ENCODE data around the gene GH1.

Gene GH1

DNA sequence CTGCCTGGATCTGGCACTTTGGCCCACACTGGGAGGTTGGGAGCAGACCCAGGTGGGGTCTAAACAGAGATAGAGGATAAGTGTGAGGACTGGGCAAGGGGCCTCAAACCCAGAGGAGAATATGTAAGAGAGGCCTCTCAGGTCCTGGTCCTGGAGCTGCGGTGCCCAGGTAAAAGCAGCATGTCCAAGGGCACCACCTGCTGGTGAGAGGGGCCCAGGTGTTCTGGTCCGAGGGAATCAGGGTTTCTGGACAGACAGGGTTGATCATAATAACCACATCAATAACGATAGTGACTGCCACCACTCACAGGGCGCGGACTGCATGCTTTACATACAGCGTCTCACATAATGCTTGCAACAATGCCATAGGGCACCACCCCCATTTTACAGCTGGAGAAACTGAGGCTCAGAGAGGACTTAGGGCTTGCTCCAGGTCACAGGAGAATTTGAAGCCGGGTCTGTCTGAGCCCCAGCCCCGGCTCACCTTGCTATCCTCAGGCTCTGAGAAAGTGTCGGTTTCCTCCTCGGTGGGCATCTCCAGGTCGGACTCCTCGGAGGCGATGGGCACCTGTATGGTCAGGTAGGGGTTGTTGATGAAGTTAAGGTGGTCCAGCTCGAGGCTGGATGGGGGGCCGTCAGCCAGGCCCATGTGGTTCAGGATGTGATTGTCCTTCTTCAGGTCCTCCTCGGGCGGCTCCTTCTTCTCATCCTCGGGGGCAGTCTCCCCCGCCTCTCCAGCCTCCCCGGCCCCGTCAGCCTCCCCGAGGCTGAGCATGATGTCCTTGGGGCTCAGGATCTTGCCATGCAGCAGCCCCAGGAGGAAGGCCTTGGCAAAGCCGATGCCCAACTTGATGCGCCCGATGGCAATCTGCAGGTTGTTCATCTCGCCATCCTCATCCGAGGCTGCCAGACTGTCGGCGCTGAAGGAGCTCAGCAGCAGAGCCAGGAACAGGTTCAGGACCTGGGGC is 32.6 kb upstream of the GH1 start:
- H3K4me3 ChIP-seq (ENCODE audit: control insufficient read depth in 1 of 7, extremely low read depth in 1 of 7, insufficient read depth in 4 of 7, low read depth in 2 of 7, low read length in 6 of 7), result no peak overlapping the region
- ChIA-PET CTCF (interaction anchor here (0.6 to 3.8 kb wide), 16 partner anchors 11 to 163 kb away, joined by 3 to 14 read pairs (median 4); partner anchors contain the start of genes CD79B, GH1, ICAM2 and PRR29), POLR2A (no interaction called here)
- peaks cover 3 to 62% (median 41%) of the 10 kb centered on the region in 4 experiments for H3K4me1 ChIP-seq (ENCODE audit: control extremely low read depth in 1 of 4, control insufficient read depth in 4 of 4, insufficient read depth in 4 of 4, low read length in 3 of 4)
- WGBS (ENCODE audit: insufficient coverage), result 98% methylated on average over 15 of the region's 29 CpGs
- H3K27ac ChIP-seq (ENCODE audit: insufficient read depth in 1 of 2, low read depth in 1 of 2, low read length in 2 of 2, poor library complexity in 1 of 2, severe bottlenecking in 2 of 2), result no peak overlapping the region
- no peaks in the 10 kb centered on the region for H3K36me3 ChIP-seq (ENCODE audit: control insufficient read depth in 4 of 4, insufficient read depth in 4 of 4, low read length in 3 of 4)
- H3K27me3 ChIP-seq (replicated peaks in 2 of 5; ENCODE audit: control insufficient read depth in 4 of 5, insufficient read depth in 5 of 5, low read length in 4 of 5), result no peaks in the 10 kb centered on the region
- DNase-seq, result no peak
- H3K9me3 ChIP-seq (ENCODE audit: control extremely low read depth in 1 of 5, control insufficient read depth in 4 of 5, insufficient read depth in 2 of 5, low read depth in 1 of 5, low read length in 4 of 5), result no peaks in the 10 kb centered on the region

DNA sequence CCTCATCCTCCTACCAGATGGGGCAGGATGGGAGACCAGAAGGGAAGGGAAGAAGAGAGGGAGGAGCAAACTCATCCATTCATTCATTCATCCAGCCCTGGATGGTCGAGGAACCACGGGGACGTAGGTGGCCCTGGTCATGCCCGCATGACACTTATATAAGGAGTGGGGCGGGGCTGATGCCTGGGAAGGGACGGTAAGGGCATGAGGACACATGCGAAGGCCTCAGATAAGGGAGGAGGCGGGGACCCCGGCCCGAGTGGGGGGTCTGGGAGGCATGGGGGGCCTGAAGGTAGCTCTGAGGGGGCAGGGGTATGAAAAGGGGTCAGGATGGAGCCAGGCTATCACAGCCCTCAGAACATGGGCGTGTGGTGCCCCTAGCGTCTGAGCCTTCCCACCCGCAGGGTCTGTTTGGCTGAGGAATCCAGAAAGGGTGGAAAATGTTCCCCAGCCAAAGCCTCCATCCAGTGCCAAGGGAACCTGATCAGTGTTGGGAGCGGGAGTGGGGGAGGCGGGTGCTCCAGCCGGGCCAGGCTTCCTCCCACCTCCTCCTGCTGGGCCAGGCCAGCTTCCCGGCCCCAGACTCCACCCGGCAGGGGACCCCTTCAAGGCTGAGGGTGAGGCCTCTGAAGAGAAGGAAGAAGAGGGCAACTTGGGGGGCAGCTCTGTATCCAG is 31.1 kb upstream of the GH1 start:
- Histone ChIP-seq H3K27me3 (replicated peaks in 2 of 5; ENCODE audit: control insufficient read depth in 4 of 5, insufficient read depth in 5 of 5, low read length in 4 of 5) (no peaks in the 10 kb centered on the region), H3K4me1 (ENCODE audit: control extremely low read depth in 1 of 4, control insufficient read depth in 4 of 4, insufficient read depth in 4 of 4, low read length in 3 of 4) (peaks cover 3 to 59% (median 44%) of the 10 kb centered on the region in 4 experiments), H3K27ac (ENCODE audit: insufficient read depth in 1 of 2, low read depth in 1 of 2, low read length in 2 of 2, poor library complexity in 1 of 2, severe bottlenecking in 2 of 2) (no peak overlapping the region), H3K36me3 (ENCODE audit: control insufficient read depth in 4 of 4, insufficient read depth in 4 of 4, low read length in 3 of 4) (no peaks in the 10 kb centered on the region), H3K4me3 (ENCODE audit: control insufficient read depth in 1 of 7, extremely low read depth in 1 of 7, insufficient read depth in 4 of 7, low read depth in 2 of 7, low read length in 6 of 7) (no peak overlapping the region), H3K9me3 (ENCODE audit: control extremely low read depth in 1 of 5, control insufficient read depth in 4 of 5, insufficient read depth in 2 of 5, low read depth in 1 of 5, low read length in 4 of 5) (no peaks in the 10 kb centered on the region)
- CTCF ChIA-PET, result interaction anchor here (0.7 to 2.9 kb wide), 15 partner anchors 10 to 67 kb away, joined by 3 to 10 read pairs (median 3); partner anchors contain the start of genes CD79B and PRR29
- DNase-seq, result no peak
- 88% methylated on average over 9 of the region's 18 CpGs for WGBS (ENCODE audit: insufficient coverage)
- POLR2A ChIA-PET, result no interaction called here

- Histone ChIP-seq H3K4me1 (ENCODE audit: control extremely low read depth in 1 of 4, control insufficient read depth in 4 of 4, insufficient read depth in 4 of 4, low read length in 3 of 4) (peaks cover under 1 to 47% (median 32%) of the 10 kb centered on the region in 4 experiments), H3K27me3 (replicated peaks in 2 of 5; ENCODE audit: control insufficient read depth in 4 of 5, insufficient read depth in 5 of 5, low read length in 4 of 5) (no peaks in the 10 kb centered on the region), H3K4me3 (ENCODE audit: control insufficient read depth in 1 of 7, extremely low read depth in 1 of 7, insufficient read depth in 4 of 7, low read depth in 2 of 7, low read length in 6 of 7) (no peak overlapping the region), H3K36me3 (ENCODE audit: control insufficient read depth in 4 of 4, insufficient read depth in 4 of 4, low read length in 3 of 4) (no peaks in the 10 kb centered on the region), H3K27ac (ENCODE audit: insufficient read depth in 1 of 2, low read depth in 1 of 2, low read length in 2 of 2, poor library complexity in 1 of 2, severe bottlenecking in 2 of 2) (no peak overlapping the region), H3K9me3 (ENCODE audit: control extremely low read depth in 1 of 5, control insufficient read depth in 4 of 5, insufficient read depth in 2 of 5, low read depth in 1 of 5, low read length in 4 of 5) (no peaks in the 10 kb centered on the region)
- POLR2A ChIA-PET, result no interaction called here
- CTCF ChIA-PET, result interaction anchor here (1.0 to 2.6 kb wide), 5 partner anchors 17 to 68 kb away, joined by 3 to 10 read pairs (median 3); partner anchors contain the start of gene CD79B
- no peak for DNase-seq
- 90% methylated on average over 5 of the region's 9 CpGs for WGBS (ENCODE audit: insufficient coverage)
Measured at GRCh38 chr17:63948521-63948920, 29.9 kb upstream of the GH1 start.

GRCh38 chr17:63947711-63948330 is 29.2 kb upstream of the GH1 start:
- Histone ChIP-seq H3K27me3 (replicated peaks in 2 of 5; ENCODE audit: control insufficient read depth in 4 of 5, insufficient read depth in 5 of 5, low read length in 4 of 5) (no peaks in the 10 kb centered on the region), H3K4me3 (ENCODE audit: control insufficient read depth in 1 of 7, extremely low read depth in 1 of 7, insufficient read depth in 4 of 7, low read depth in 2 of 7, low read length in 6 of 7) (no peak overlapping the region), H3K36me3 (ENCODE audit: control insufficient read depth in 4 of 4, insufficient read depth in 4 of 4, low read length in 3 of 4) (no peaks in the 10 kb centered on the region), H3K4me1 (ENCODE audit: control extremely low read depth in 1 of 4, control insufficient read depth in 4 of 4, insufficient read depth in 4 of 4, low read length in 3 of 4) (peaks cover 0 to 42% (median 27%) of the 10 kb centered on the region in 4 experiments), H3K9me3 (ENCODE audit: control extremely low read depth in 1 of 5, control insufficient read depth in 4 of 5, insufficient read depth in 2 of 5, low read depth in 1 of 5, low read length in 4 of 5) (no peaks in the 10 kb centered on the region), H3K27ac (ENCODE audit: insufficient read depth in 1 of 2, low read depth in 1 of 2, low read length in 2 of 2, poor library complexity in 1 of 2, severe bottlenecking in 2 of 2) (no peak overlapping the region)
- peak in 2 of 3 donors; percentile 39 to 45 for DNase-seq
- 66% methylated on average over 18 of the region's 18 CpGs for WGBS (ENCODE audit: insufficient coverage)
- POLR2A ChIA-PET, result no interaction called here
- CTCF ChIA-PET, result interaction anchor here (1.4 to 3.1 kb wide), 14 partner anchors 9 to 81 kb away, joined by 3 to 37 read pairs (median 14); partner anchors contain the start of genes CD79B and GH1

DNA sequence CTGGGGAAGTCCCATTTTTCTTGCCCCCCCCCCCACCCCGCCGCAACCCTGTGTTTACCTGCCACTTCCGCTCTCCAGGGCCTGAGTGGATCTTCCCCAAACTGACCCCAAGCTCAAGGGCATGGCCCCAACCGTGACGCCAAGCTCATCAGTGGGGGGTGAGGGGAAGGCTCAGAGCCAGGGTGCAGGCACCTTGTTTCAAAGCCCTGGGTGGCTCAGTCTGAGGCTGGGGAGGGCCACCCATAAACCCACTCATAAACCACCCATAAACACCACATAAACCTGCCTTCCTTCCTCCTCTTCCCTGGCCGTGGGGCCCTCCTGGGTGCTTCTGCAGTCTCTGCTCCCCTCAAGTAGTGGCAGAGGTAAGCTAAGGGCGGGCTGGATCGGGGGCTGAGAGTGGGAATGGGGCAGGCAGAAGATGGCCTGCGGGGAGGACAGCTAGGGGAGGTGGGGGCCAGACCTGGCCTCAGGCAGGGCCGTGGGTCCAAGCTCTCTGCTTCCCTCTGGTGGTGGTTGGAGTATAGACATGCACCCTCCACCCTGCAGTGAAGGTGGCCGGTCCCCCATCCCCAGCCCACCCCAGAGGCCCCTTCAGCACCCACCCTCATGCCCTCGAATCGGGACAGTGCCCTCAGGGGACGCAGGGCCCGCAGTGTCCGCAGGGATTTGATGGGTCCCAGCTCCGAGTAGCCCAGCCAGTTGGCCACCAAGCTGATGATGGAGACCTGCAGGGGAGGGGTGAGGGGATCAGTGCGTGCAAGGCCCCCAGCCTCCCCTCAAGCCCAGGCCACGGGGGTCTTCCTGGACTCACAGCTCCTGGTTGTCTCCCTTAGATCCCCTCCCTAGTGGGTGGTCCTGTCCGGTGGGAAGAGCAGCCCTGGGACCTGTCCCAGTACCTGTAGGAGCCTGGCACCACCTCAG is 28.1 kb upstream of the GH1 start:
- H3K36me3 ChIP-seq (ENCODE audit: control insufficient read depth in 4 of 4, insufficient read depth in 4 of 4, low read length in 3 of 4), result no peaks in the 10 kb centered on the region
- H3K27ac ChIP-seq (ENCODE audit: insufficient read depth in 1 of 2, low read depth in 1 of 2, low read length in 2 of 2, poor library complexity in 1 of 2, severe bottlenecking in 2 of 2), result no peak overlapping the region
- H3K4me3 ChIP-seq (ENCODE audit: control insufficient read depth in 1 of 7, extremely low read depth in 1 of 7, insufficient read depth in 4 of 7, low read depth in 2 of 7, low read length in 6 of 7), result peak overlapping the region in 2 of 7 experiments; percentile 6 to 53
- H3K9me3 ChIP-seq (ENCODE audit: control extremely low read depth in 1 of 5, control insufficient read depth in 4 of 5, insufficient read depth in 2 of 5, low read depth in 1 of 5, low read length in 4 of 5), result no peaks in the 10 kb centered on the region
- peak; percentile 44 to 68 (median 63) for DNase-seq
- 34% methylated on average over 12 of the region's 20 CpGs for WGBS (ENCODE audit: insufficient coverage)
- POLR2A ChIA-PET, result interaction anchor here (0.6 to 1.5 kb wide), 4 partner anchors 30 to 199 kb away, joined by 3 to 4 read pairs (median 3); no protein-coding TSS in a partner anchor
- no peaks in the 10 kb centered on the region for H3K27me3 ChIP-seq (replicated peaks in 2 of 5; ENCODE audit: control insufficient read depth in 4 of 5, insufficient read depth in 5 of 5, low read length in 4 of 5)
- H3K4me1 ChIP-seq (ENCODE audit: control extremely low read depth in 1 of 4, control insufficient read depth in 4 of 4, insufficient read depth in 4 of 4, low read length in 3 of 4), result peaks cover 0 to 37% (median 23%) of the 10 kb centered on the region in 4 experiments
- CTCF ChIA-PET, result interaction anchor here (0.8 to 3.1 kb wide), 27 partner anchors 8 to 175 kb away, joined by 3 to 37 read pairs (median 8); partner anchors contain the start of genes CD79B and GH1

All from common myeloid progenitor, CD34-positive (primary cell).